B cell (primary cell): ENCODE results near the gene ZNF469.

Experiments used
- CTCF ChIP-seq: fragments of 200-600 bp; IDR thresholded peaks from one replicate; pipeline ENCODE4 v1.8.0; 2022; ENCODE audit warnings: antibody characterized with exemption, mild to moderate bottlenecking
- EZH2 ChIP-seq: IDR thresholded peaks from 2 replicates; pipeline ENCODE4 v1.6.1; 2012; ENCODE audit warnings: borderline replicate concordance, low read depth, mild to moderate bottlenecking, moderate library complexity, low read length; ENCODE audit not compliant: insufficient read depth, poor library complexity, severe bottlenecking

GRCh38 chr16:88415713-88416323 lies 33.1 kb downstream of the ZNF469 start:
- TF ChIP-seq CTCF (no peak), EZH2 (no peak)
